Nephron (organoid): Measurements from ENCODE around the gene ICA1.

ENCODE experiments used
- H3K27ac Mint-ChIP-seq, 3 experiments: 2 replicates each; pipeline ENCODE4 v1.8.0; 2020; ENCODE audit warnings: mixed read lengths in 3 of 3, mild to moderate bottlenecking in 2 of 3, moderate library complexity in 1 of 3
- H3K27me3 Mint-ChIP-seq: 2 replicates; pipeline ENCODE4 v1.8.0; 2021; ENCODE audit warnings: low read depth, mild to moderate bottlenecking, moderate library complexity, mixed read lengths
- H3K36me3 Mint-ChIP-seq: 2 replicates; pipeline ENCODE4 v1.8.0; 2020; ENCODE audit warnings: low read depth, mixed read lengths
- H3K4me1 Mint-ChIP-seq: 2 replicates; pipeline ENCODE4 v1.8.0; 2020; ENCODE audit warnings: mixed read lengths
- H3K4me3 Mint-ChIP-seq, 3 experiments: 2 replicates each; pipeline ENCODE4 v1.8.0; 2020; ENCODE audit warnings: mild to moderate bottlenecking in 3 of 3, mixed read lengths in 3 of 3, moderate library complexity in 2 of 3
- H3K9me3 Mint-ChIP-seq: 2 replicates; pipeline ENCODE4 v1.8.0; 2020; ENCODE audit warnings: mixed read lengths
- CTCF ChIP-seq, 3 experiments: fragments of 200-600 bp; sonication (generic); IDR thresholded peaks; one replicate each; pipeline ENCODE4 v1.5.0; 2021; ENCODE audit warnings: antibody characterized with exemption in 3 of 3; ENCODE audit not compliant: unreplicated experiment in 3 of 3

The ICA1 gene

GRCh38 chr7:8125680-8126444 lies 136.1 kb downstream of the ICA1 start:
- H3K4me3 Mint-ChIP-seq, result no peak overlapping the region

GRCh38 chr7:8121243-8121642 lies 140.7 kb downstream of the ICA1 start:
- H3K9me3 Mint-ChIP-seq, result no peaks in the 10 kb centered on the region
- H3K4me3 Mint-ChIP-seq, result no peak overlapping the region
- no peaks in the 10 kb centered on the region for H3K36me3 Mint-ChIP-seq
- no peak overlapping the region for H3K27ac Mint-ChIP-seq
- H3K27me3 Mint-ChIP-seq, result peaks cover 11% of the 10 kb centered on the region
- no peak for TF ChIP-seq CTCF (IDR thresholded peaks at IDR 0.05; ENCODE audit: unreplicated experiment in 3 of 3)
- H3K4me1 Mint-ChIP-seq, result no peaks in the 10 kb centered on the region

More at GRCh38 chr7:8125680-8126444, 136.1 kb downstream of the ICA1 start:
- Mint-ChIP-seq H3K9me3 (no peaks in the 10 kb centered on the region), H3K4me1 (no peaks in the 10 kb centered on the region), H3K27me3 (peaks cover 4% of the 10 kb centered on the region), H3K36me3 (no peaks in the 10 kb centered on the region), H3K27ac (no peak overlapping the region)
- no peak for TF ChIP-seq CTCF (IDR thresholded peaks at IDR 0.05; ENCODE audit: unreplicated experiment in 3 of 3)

- no peaks in the 10 kb centered on the region for H3K36me3 Mint-ChIP-seq
- no peaks in the 10 kb centered on the region for H3K4me1 Mint-ChIP-seq
- peaks cover 10% of the 10 kb centered on the region for H3K27me3 Mint-ChIP-seq
These were observed 141.4 kb downstream of the ICA1 start for GRCh38 chr7:8120390-8121058.

GRCh38 chr7:8119262-8119661 lies 142.7 kb downstream of the ICA1 start:
- no peak for TF ChIP-seq CTCF (IDR thresholded peaks at IDR 0.05; ENCODE audit: unreplicated experiment in 3 of 3)
- Mint-ChIP-seq H3K4me1 (no peaks in the 10 kb centered on the region), H3K36me3 (no peaks in the 10 kb centered on the region), H3K4me3 (no peak overlapping the region), H3K9me3 (peaks cover 3% of the 10 kb centered on the region), H3K27me3 (peaks cover 6% of the 10 kb centered on the region), H3K27ac (no peak overlapping the region)

More at GRCh38 chr7:8120390-8121058, 141.4 kb downstream of the ICA1 start:
- no peak overlapping the region for H3K27ac Mint-ChIP-seq
- TF ChIP-seq CTCF (IDR thresholded peaks at IDR 0.05; ENCODE audit: unreplicated experiment in 3 of 3), result no peak
- H3K9me3 Mint-ChIP-seq, result no peaks in the 10 kb centered on the region
- no peak overlapping the region for H3K4me3 Mint-ChIP-seq

GRCh38 chr7:8117195-8117594 lies 144.8 kb downstream of the ICA1 start:
- Mint-ChIP-seq H3K36me3 (no peaks in the 10 kb centered on the region), H3K27me3 (peaks cover 6% of the 10 kb centered on the region), H3K4me1 (no peaks in the 10 kb centered on the region)

More at GRCh38 chr7:8117195-8117594, 144.8 kb downstream of the ICA1 start:
- peaks cover 6% of the 10 kb centered on the region for H3K9me3 Mint-ChIP-seq
- no peak overlapping the region for H3K27ac Mint-ChIP-seq
- TF ChIP-seq CTCF (IDR thresholded peaks at IDR 0.05; ENCODE audit: unreplicated experiment in 3 of 3), result no peak
- H3K4me3 Mint-ChIP-seq, result no peak overlapping the region
